Gastrocnemius medialis (tissue), 4 donors: ENCODE results near the gene KCNQ2. TPM values are rescaled to one million over a fixed set of nuclear protein-coding genes. Genes with fewer than 3 reads are reported as not detected.
A peak's percentile ranks its signal among the peaks of the same experiment; 100 is the strongest.
"Not testable (repeated sequence)": the region's sequence is repeated elsewhere in the genome, so short reads cannot be mapped to it uniquely, and the experiment has no call there.

Experiments
- ATAC-seq, 2 donors: fragments of 150-250 bp; one replicate each; pipeline ENCODE4 v1.9.1; 2016
- DNase-seq, 2 donors: peaks; one replicate each; pipeline ENCODE4 v3.0.0-alpha.2; 2019
- H3K27ac ChIP-seq, 4 donors: fragments of 200-600 bp; sonication (generic); 1 replicate in 1 of 4; 2 replicates in 3 of 4; pipeline ENCODE4 v1.5.1; 2016 to 2018; ENCODE audit warnings: mild to moderate bottlenecking in 2 of 4, moderate library complexity in 1 of 4
- H3K27me3 ChIP-seq, 3 donors: fragments of 200-600 bp; sonication (generic) in 2 of 3; 1 replicate in 1 of 3; 2 replicates in 2 of 3; pipeline versions ENCODE4 v1.5.1 to v1.6.0; 2016 to 2019; ENCODE audit warnings: mild to moderate bottlenecking in 1 of 3, moderate library complexity in 1 of 3
- H3K36me3 ChIP-seq, 2 donors: fragments of 200-600 bp; sonication (generic) in 1 of 2; one replicate each; pipeline ENCODE4 v1.5.1; 2017 to 2018
- H3K4me1 ChIP-seq, 2 donors: fragments of 200-600 bp; sonication (generic) in 1 of 2; one replicate each; pipeline ENCODE4 v1.5.1; 2016 to 2017; ENCODE audit warnings: mild to moderate bottlenecking in 2 of 2
- H3K4me3 ChIP-seq, 4 donors: fragments of 200-600 bp; sonication (generic) in 3 of 4; 1 replicate in 1 of 4; 2 replicates in 3 of 4; pipeline ENCODE4 v1.5.1; 2016 to 2019; ENCODE audit warnings: mild to moderate bottlenecking in 2 of 4
- H3K9me3 ChIP-seq, 3 donors: fragments of 200-600 bp; sonication (generic) in 2 of 3; 1 replicate in 1 of 3; 2 replicates in 2 of 3; pipeline ENCODE4 v1.5.1; 2016 to 2019
- CTCF ChIP-seq, 5 experiments: fragments of 450-650 bp in 3 of 5; fragments of 200-600 bp in 2 of 5; sonication (generic) in 2 of 5; IDR thresholded peaks in 4 of 5; conservative IDR thresholded peaks in 1 of 5; 1 replicate in 4 of 5; 2 replicates in 1 of 5; pipeline ENCODE4 v1.5.1; 2016 to 2019; ENCODE audit warnings: antibody characterized with exemption in 5 of 5, mild to moderate bottlenecking in 3 of 5, moderate library complexity in 3 of 5
- POLR2A ChIP-seq, 2 donors: fragments of 450-650 bp; IDR thresholded peaks; one replicate each; pipeline ENCODE4 v1.6.1; 2017; ENCODE audit warnings: antibody characterized with exemption in 2 of 2, mild to moderate bottlenecking in 2 of 2, moderate library complexity in 2 of 2
- in situ Hi-C, 4 donors: fragments of 200-750 bp; cut with MboI; loops; one replicate each; pipeline versions ENCODE4 v1.15.0 to v1.8.0; 2017; ENCODE audit warnings: low sequenced_read_pairs in 4 of 4
- intact Hi-C: fragments of 100-400 bp; cut with DNase I; formaldehyde crosslinking; loops from one replicate; pipeline ENCODE4 v1.15.1; 2023; ENCODE audit warnings: low total_unique reads
- total RNA-seq, 4 donors: library from RNA; depleted of rRNA; stranded (reverse); fragments of >200 nt; gene quantifications; one replicate each; pipeline versions ENCODE4 v1.1.0 to v1.2.3, GENCODE V29; 2016

KCNQ2 gene
- total RNA-seq, 4 donors from 2014 or later: not detected

- DNase-seq: peak in 1 of 2 donors; percentile 56
- in situ Hi-C loops: no loop called here
- H3K27ac ChIP-seq: no peak overlapping the region
- TF ChIP-seq CTCF (IDR thresholded peaks at IDR 0.05 in 4 of 5, conservative IDR thresholded peaks at IDR 0.05 in 1 of 5): no peak
- no peak for TF ChIP-seq POLR2A (IDR thresholded peaks at IDR 0.05)
- H3K9me3 ChIP-seq: no peaks in the 10 kb centered on the region
- no peak overlapping the region for H3K4me3 ChIP-seq
- ATAC-seq: peak; percentile 10
- peaks cover 6 to 16% (median 6%) of the 10 kb centered on the region in 3 donors for H3K27me3 ChIP-seq
- H3K36me3 ChIP-seq: peaks cover 0 to 2% of the 10 kb centered on the region in 2 donors
- intact Hi-C loops: no loop called here
- peaks cover 0 to 5% of the 10 kb centered on the region in 2 donors for H3K4me1 ChIP-seq
Observed at GRCh38 chr20:63483834-63484233, 11.4 kb upstream of the KCNQ2 start.

GRCh38 chr20:63482021-63482587 lies 9.6 kb upstream of the KCNQ2 start:
- in situ Hi-C loops: no loop called here
- TF ChIP-seq CTCF (IDR thresholded peaks at IDR 0.05 in 4 of 5, conservative IDR thresholded peaks at IDR 0.05 in 1 of 5): no peak
- TF ChIP-seq POLR2A (IDR thresholded peaks at IDR 0.05): no peak
- no peak for DNase-seq
- Histone ChIP-seq H3K9me3 (no peaks in the 10 kb centered on the region), H3K4me3 (no peak overlapping the region), H3K27me3 (peaks cover 15 to 34% (median 15%) of the 10 kb centered on the region in 3 donors), H3K4me1 (no peaks in the 10 kb centered on the region), H3K36me3 (no peaks in the 10 kb centered on the region), H3K27ac (no peak overlapping the region)
- peak in 1 of 2 donors; percentile 1 for ATAC-seq
- intact Hi-C loops: no loop called here

GRCh38 chr20:63481503-63481902 lies 9.0 kb upstream of the KCNQ2 start:
- DNase-seq: no peak
- Histone ChIP-seq H3K27me3 (peaks cover 15 to 40% (median 15%) of the 10 kb centered on the region in 3 donors), H3K4me3 (no peak overlapping the region), H3K36me3 (no peaks in the 10 kb centered on the region), H3K9me3 (no peaks in the 10 kb centered on the region), H3K4me1 (no peaks in the 10 kb centered on the region), H3K27ac (no peak overlapping the region)
- no peak for TF ChIP-seq CTCF (IDR thresholded peaks at IDR 0.05 in 4 of 5, conservative IDR thresholded peaks at IDR 0.05 in 1 of 5)
- TF ChIP-seq POLR2A (IDR thresholded peaks at IDR 0.05): peak in 1 of 2 donors; percentile 19
- peak in 1 of 2 donors; percentile 1 for ATAC-seq
- intact Hi-C loops (no loop called here), in situ Hi-C loops (no loop called here)

GRCh38 chr20:63479695-63480419 lies 7.4 kb upstream of the KCNQ2 start:
- H3K4me1 ChIP-seq, intact Hi-C loops, in situ Hi-C loops, H3K9me3 ChIP-seq, H3K36me3 ChIP-seq, ATAC-seq, H3K27ac ChIP-seq, H3K4me3 ChIP-seq: not testable (repeated sequence)
- DNase-seq: peak in 1 of 2 donors; percentile 38
- peaks cover 28 to 51% (median 29%) of the 10 kb centered on the region in 3 donors for H3K27me3 ChIP-seq
